CD4-positive, alpha-beta T cell treated with Interleukin-6 for 4 hours (primary cell): Measurements from ENCODE around the gene SORCS2.
A peak's percentile ranks its signal among the peaks of the same experiment; 100 is the strongest.

Source experiments
- DNase-seq: peaks from one replicate; pipeline ENCODE4 v3.0.0-alpha.2; 2020; ENCODE audit warnings: mixed read lengths

Gene SORCS2

GRCh38 chr4:7709431-7709830 is 517.1 kb downstream of the SORCS2 start:
- no peak for DNase-seq

GRCh38 chr4:7710126-7710525 is 517.8 kb downstream of the SORCS2 start:
- no peak for DNase-seq

GRCh38 chr4:7710576-7711306 is 518.4 kb downstream of the SORCS2 start:
- DNase-seq, result no peak

GRCh38 chr4:7711307-7711963 is 519.1 kb downstream of the SORCS2 start:
- no peak for DNase-seq

DNA sequence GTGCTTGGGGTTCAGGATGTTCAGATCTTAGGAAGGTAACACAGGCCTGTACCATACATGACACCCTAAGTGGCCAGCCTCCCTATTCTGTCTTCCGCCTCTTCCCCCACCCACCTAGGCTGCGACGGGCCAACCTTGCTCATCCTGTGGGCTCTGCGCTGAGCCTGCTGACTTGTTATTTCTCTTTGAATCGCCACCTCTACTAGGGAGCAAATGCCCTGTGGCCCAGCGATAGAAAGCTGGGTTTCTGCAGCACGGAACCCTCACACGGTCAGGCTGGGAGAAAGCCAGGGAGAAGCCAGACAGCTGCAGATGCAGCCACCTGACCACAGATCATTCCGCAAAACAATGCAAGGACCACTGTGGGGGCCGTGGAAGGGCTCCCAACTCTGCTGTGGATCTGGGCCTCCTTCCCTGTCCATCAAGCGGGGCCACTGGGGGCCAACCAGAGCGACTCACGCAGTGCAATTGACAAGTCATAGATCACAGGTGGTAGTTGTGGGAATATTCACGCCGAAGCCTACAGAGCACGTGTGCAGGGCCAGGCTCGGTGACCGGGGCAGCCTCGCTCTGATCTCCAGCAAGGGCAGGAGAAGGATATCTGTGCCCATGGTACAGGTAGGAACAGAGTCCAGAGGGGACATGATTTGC is 519.8 kb downstream of the SORCS2 start:
- DNase-seq, result no peak

- DNase-seq, result no peak
Measured at GRCh38 chr4:7713757-7714156, 521.4 kb downstream of the SORCS2 start.

GRCh38 chr4:7714176-7714575 is 521.8 kb downstream of the SORCS2 start:
- no peak for DNase-seq

GRCh38 chr4:7714738-7715137 is 522.4 kb downstream of the SORCS2 start:
- no peak for DNase-seq

DNA sequence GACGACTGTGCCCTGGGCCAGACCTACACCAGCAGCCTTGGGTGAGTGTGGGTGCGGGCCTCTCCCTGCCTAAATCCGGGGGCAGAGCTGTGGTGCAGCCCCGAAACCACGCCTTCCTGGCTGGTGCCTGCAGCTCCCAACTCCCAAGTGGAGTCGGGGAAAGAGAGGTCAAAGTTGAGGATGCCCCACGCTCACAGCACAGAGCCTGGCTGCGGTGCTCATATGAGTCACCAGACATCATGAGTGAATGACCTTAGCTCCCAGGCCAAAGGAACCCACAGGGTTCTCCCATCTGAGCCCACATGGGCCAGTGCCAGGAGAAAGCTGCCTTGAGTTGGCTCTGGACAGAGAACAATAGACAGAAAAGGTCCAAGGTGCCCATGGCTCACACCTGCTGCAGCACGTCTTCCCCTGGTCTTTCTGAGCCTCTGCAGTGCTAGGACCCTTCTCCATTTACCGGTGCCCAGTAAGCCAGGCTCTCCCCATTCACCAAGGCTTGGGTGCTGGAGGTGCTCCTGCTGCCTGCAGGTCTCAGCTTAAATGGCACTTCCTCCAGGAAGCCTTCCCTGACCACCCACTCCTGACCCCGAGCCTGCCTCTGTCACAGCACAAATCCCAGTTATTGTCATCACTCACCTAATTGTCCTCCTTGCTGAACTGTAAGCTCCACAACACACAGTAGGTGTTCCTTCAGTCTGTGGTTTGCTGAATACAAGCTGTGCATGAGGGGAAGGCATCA is 523.1 kb downstream of the SORCS2 start:
- DNase-seq, result no peak

DNA sequence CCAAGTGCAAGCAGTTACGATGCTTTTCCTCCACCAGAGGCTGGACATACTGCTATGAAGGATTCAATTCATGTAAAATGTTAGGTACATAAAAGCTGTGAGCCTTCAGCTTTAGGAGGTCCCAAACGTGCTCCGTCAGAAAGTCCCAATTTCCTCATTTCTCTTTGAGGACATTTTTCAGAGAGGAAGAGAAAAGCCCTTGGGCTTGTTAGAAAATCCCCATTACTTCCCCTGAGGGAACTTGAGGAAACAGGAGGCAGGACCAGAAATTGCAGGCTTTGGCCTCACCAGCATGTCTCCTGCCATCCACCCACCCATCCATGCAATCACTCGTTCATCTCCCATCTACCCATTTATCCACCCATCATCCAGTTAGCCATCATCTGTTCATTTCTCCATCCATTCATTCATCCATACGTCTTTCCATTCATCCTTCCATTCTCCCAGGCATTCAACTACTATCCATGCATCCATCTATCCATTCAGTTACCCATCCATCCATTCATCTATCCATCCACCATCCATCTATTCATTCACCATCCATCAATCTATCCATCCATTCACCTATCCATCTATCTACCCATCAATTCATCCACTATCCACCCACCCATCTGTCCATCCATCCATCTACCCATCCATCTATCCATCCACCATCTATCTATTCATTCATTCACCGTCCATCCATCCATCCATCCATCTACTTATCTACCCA is 523.8 kb downstream of the SORCS2 start:
- DNase-seq, result no peak

GRCh38 chr4:7717161-7717560 is 524.8 kb downstream of the SORCS2 start:
- DNase-seq, result no peak

GRCh38 chr4:7717946-7718490 is 525.7 kb downstream of the SORCS2 start:
- no peak for DNase-seq

- peak; percentile 70 for DNase-seq
Measured at GRCh38 chr4:7719354-7720174, 527.2 kb downstream of the SORCS2 start.

- peak; percentile 14 for DNase-seq
Measured at GRCh38 chr4:7721984-7722551, 529.7 kb downstream of the SORCS2 start.

GRCh38 chr4:7722766-7723387 is 530.5 kb downstream of the SORCS2 start:
- DNase-seq, result no peak

GRCh38 chr4:7723625-7724024 is 531.3 kb downstream of the SORCS2 start:
- no peak for DNase-seq

- no peak for DNase-seq
Measured at GRCh38 chr4:7725951-7726350, 533.6 kb downstream of the SORCS2 start.

- no peak for DNase-seq
Measured at GRCh38 chr4:7726665-7727413, 534.5 kb downstream of the SORCS2 start.

GRCh38 chr4:7727749-7728148 is 535.4 kb downstream of the SORCS2 start:
- no peak for DNase-seq

DNA sequence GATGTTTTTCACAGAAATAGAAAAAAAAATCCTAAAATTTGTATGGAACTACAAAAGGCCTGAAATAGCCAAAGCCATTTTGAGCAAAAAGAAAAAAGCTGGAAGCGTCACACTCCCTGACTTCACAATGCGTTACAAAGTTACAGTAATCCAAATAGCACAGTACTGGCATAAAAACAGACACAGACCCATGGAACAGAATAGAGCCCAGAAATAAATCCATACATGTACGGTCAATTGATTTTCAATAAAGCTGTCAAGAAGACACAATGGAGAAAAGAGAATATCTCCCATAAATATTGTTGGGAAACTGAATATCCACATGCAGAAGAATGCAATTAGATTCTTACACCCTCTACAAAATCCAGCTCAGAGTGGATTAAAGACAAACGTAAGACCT is 539.1 kb downstream of the SORCS2 start:
- DNase-seq, result no peak
